Activated CD8-positive, alpha-beta memory T cell treated with anti-CD3 and anti-CD28 coated beads for 4 hours (primary cell): ENCODE results near the gene NOX5.

Experiments used
- DNase-seq, 2 donors: peaks; one replicate each; pipeline ENCODE4 v3.0.0-alpha.2; 2020; ENCODE audit warnings: low read depth in 2 of 2

Gene NOX5

DNA sequence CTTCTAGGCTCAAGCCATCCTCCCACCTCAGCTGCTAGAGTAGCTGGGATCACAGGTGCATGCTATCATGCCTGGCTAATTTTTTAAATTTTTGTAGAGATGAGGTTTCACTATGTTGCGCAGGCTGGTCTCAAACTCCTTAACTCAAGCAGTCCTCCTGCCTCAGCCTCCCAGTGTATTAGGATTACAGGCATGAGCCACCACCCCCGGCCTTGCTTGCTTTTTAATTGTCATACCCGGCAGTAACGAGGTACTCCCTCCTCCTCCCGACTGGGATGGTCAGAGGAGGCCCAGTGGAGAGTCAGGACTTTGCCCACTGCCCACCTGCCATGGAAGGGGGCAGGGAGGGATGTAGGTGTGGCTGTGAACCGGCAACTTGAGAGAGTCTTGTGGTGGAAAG lies 4.5 kb downstream of the NOX5 start:
- no peak for DNase-seq

DNA sequence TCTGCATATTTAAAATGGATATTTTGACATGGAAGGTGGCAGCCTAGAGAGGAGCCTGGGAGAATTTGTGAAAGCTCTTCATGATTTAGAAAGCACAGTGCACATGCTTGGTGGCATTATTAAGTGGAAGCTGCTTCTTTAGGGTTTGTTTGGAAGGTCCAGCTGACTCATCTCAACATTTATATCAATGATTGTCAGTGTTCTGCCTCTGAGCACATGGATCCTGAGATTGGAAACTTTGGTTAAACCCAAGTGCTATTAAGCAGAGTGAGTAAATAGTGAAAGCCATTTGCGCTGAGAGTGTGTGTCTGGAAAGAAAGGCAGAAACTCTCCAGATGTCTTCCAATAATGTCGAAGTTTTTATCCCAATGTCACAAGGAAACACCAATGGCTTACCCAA lies 7.4 kb downstream of the NOX5 start:
- DNase-seq = no peak

DNA sequence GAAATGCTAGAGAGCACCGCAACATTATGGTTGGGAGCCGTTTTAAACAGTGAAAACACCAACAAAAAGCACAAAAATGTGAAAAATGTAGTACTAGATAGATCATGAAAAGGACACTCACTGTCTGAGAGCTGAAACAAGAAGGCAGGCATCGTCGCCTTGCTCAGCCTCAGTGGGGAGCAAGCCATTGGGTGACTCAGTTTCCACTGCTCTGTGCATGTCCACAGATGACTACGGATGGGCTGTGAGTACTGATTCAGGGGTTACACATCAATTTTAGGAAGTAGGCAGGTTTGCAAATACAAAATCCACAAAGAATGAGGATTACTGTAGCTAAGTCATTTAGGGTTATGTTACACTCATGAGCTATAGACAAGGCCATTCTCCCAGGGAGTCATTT lies 10.8 kb downstream of the NOX5 start:
- DNase-seq = no peak

DNA sequence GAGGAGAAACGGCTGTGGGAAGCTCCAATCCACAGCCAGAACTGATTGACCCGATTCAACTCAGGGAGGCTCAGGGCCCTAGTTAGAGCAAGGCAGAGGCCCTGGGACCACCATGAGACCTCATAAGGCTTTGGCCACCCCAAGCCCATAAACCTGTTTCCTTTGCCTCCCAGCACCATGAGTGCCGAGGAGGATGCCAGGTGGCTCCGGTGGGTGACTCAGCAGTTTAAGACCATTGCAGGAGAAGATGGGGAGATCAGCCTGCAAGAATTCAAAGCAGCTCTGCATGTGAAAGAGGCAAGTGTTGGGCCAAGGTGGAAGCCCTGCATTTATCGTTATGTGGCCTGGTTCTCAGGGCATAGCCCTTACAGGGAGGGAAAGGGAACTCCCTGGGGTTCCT lies 11.9 kb downstream of the NOX5 start:
- DNase-seq = no peak

DNA sequence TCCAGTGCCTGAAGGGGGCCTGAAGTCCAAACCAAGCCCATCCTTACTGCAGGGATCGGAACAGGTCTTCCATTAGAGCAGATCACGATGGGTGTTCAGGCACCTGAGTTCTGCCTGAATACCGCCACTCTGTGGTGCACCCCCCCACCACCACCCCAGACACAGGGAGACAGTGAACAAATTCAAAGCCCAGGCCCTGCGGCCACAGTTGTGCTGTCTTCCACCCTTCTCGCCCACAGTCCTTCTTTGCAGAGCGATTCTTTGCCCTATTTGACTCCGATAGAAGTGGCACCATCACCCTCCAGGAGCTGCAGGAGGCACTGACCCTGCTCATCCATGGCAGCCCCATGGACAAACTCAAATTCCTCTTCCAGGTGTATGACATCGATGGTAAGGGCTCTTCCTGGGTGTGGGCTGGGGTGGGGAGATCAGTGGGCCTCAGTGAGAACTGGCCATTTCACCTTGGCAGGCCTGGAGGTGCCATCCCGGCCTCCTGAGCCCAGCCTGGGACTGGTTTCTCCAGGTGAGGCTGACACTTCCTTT lies 13.6 kb downstream of the NOX5 start:
- DNase-seq = no peak

DNA sequence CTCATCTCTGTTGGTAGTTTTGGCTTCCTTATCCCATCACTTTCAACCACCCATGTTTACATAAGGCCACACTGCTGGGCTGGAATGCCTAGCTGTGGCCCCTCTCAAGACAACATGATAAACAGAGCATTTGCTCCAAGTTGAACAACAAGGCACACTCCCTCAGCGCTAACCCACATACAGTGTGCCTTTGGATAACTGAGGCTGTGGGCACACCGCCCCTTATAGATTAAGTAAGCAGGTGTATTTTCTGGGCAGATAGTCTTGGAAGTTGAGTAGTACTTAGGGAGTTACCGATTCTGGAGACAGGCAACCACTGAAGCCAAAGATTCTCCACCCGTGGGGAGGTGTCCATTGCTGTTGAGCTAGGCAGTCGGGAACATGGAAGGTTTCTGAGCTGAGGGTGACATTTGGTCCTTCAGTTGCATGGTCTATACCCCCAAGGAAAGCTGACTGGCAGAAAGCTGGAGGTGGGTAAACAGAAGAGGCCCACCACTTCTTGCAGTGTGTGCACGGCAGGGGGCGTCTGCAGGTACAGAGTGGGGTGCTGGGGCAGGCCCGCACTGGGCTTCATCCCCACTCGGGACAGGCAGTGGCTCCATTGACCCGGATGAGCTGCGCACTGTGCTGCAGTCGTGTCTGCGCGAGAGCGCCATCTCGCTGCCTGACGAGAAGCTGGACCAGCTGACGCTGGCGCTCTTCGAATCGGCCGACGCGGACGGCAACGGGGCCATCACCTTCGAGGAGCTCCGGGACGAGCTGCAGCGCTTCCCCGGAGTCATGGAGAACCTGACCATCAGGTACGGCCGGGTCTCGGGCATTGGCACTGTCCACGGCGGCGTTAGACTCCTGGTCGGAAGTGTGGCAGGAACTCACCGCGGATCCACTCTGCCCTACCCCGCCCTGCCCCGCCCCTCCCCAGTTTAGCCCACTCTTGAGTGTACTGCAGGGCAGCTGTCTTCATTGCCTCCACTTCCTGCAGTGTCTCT lies 16.8 kb downstream of the NOX5 start:
- DNase-seq = no peak

DNA sequence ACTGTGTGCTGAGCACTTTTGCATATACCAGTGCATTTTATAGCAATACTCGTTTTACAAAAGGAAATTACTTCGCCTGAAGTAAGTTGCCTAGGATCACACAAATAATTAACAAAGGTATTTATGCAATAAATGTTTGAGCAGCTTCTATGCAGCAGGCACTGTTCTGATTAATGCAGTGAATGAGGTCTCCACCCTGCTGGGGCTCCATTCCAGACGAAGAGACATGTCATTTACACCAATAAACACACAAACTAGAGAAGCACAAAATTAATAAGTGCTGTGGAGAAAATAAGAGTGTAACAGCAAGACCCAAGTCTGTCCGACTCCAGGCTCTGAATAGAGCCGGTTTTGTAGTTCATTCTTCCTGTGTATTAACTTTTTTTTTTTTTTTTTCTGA lies 17.5 kb downstream of the NOX5 start:
- no peak for DNase-seq

DNA sequence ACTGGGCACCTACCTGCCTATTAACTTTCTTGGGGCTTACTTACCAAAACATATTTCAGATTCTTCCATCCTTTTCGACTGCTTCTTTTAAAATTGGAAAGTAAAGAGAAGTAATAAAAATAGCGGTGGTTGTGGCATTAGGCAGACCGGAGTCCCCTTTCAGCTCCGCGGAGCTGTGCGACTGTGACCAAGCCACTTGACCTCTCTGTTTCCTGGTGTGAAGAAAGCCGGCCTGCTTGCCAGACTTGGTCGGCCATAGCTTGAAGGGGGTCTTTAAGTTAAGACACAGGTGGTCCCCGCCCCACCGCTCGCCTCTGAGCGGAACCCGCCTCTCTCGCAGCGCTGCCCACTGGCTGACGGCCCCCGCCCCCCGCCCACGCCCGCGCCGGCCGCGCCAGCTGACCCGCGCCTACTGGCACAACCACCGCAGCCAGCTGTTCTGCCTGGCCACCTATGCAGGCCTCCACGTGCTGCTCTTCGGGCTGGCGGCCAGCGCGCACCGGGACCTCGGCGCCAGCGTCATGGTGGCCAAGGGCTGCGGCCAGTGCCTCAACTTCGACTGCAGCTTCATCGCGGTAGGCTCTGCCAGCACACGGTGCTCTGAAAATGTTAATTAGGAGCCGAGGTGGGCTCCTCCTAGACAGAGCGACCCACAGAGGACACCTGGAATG lies 18.3 kb downstream of the NOX5 start:
- no peak for DNase-seq

DNA sequence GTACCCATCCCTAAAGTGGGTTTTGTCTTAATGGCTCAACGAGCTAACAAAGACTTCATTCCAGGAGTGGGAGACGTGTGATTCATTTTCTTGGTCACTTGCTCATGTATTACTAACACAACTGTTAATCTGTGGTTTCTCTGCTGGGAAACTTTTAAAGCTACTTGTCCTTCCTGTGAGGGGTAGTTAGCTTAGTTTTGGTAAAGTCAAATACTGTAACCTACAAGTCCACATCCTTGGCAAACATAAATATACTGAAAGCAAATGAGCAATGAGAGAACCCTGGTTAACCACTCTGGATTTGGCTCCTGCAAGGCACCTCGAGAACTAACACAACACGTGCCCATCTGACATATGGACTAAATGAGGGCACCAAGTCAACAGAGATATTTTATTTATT lies 19.9 kb downstream of the NOX5 start:
- no peak for DNase-seq

DNA sequence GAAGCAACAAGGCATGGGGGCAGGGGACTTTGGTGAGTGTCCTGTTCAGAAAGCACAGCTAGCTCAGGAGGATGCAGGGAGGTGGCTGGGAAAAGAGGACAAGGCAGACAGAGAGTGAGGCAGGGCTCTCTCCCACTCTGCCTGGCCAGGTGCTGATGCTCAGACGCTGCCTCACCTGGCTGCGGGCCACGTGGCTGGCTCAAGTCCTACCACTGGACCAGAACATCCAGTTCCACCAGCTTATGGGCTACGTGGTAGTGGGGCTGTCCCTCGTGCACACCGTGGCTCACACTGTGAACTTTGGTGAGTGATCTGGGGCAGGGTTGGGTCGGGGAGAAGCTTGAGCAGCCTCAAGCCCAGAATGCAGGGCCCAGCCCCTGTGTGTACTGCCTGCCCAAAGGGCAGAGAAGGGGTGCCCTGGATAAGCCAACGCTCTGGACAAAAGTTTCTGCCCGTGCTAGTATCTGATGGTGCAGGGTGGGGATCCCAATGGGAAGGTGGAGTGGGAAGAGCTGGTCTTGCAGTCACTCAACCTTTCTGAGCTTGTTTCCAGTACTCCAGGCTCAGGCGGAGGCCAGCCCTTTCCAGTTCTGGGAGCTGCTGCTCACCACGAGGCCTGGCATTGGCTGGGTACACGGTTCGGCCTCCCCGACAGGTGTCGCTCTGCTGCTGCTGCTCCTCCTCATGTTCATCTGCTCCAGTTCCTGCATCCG lies 20.9 kb downstream of the NOX5 start:
- no peak for DNase-seq

DNA sequence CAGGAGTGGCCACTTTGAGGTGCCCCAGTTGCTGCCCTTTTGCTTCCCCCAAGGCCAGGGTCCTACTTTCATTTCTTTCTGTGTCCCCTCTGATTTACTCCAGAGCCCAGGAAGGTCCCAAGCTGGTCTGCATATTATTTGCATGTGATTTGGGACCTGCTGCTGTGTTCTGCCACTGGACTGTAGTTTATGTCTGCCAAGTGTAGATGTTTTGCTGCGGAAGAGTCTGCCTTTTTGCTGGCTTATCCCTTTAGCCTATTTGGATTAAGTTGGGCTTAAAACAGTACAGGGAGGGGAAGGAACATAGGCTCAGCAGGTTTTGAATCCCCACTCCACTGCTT lies 21.4 kb downstream of the NOX5 start:
- no peak for DNase-seq

DNA sequence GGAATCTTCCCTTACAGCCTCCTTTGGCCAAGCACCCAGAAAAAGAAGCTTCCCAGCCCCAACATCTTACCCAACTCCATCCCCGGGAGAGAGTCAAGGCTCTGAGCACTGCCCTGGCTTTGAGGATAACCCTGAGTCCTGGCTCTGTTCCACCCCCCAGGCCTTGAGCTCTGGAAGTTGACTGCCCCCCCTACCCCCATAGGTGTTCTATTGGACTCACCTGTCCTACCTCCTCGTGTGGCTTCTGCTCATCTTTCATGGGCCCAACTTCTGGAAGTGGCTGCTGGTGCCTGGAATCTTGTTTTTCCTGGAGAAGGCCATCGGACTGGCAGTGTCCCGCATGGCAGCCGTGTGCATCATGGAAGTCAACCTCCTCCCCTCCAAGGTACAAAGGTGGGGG lies 22.3 kb downstream of the NOX5 start:
- no peak for DNase-seq

DNA sequence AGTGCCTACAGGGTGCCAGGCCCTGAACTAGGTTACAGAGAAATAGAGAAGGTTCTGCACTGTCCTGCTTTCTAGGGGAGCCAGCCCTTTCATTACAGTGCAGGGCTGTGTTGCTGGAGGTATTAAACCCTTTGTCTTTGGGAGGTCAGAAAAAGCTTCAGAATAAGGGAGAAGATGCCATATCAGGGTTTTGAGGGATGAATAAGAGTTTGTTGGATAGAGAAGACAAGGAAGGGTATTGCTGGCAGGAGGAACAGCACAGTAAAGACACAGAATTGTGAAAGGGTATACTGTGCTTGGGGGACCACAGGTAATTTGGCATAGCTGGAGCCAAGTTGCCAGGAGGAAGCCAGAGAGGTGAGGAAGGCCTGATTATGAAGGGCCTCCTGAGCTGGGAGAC lies 23.0 kb downstream of the NOX5 start:
- DNase-seq = no peak

DNA sequence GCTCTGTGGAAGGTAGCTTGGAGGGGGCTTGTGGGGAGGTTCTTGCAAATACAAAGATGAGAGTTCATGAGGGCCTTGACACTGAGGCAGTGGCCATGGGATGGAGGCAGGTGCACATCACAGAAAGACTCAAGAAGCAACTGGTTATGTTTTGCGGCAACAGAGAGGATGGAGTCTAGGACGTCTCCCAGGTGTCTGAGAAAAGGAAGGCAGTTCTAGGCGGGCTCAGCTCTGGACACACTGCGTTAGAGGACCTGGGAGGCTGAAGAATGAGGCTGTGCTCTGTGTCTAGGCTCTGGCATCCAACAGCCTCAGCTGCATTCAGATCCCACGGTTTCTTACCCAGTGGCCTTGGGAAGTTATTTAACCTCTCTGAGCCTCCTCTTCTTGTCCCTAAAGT lies 23.5 kb downstream of the NOX5 start:
- DNase-seq = no peak

DNA sequence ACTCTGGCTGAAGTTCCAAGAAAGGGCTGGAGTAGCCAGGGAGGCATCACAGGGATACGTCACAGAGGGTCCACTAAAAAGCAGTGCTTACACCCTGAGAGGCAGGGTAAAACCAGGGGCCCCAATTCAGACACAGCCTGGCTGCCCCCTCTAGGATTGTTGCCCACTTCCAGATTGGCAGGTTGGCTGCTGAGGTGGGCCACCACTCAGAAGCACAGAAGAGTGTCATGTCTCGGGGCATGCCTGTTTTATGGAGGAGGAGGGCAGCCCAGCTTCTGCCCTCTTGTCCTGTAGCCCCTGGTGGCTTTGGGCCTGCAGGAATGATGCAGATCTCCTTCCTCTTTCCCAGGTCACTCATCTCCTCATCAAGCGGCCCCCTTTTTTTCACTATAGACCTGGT lies 24.0 kb downstream of the NOX5 start:
- no peak for DNase-seq

DNA sequence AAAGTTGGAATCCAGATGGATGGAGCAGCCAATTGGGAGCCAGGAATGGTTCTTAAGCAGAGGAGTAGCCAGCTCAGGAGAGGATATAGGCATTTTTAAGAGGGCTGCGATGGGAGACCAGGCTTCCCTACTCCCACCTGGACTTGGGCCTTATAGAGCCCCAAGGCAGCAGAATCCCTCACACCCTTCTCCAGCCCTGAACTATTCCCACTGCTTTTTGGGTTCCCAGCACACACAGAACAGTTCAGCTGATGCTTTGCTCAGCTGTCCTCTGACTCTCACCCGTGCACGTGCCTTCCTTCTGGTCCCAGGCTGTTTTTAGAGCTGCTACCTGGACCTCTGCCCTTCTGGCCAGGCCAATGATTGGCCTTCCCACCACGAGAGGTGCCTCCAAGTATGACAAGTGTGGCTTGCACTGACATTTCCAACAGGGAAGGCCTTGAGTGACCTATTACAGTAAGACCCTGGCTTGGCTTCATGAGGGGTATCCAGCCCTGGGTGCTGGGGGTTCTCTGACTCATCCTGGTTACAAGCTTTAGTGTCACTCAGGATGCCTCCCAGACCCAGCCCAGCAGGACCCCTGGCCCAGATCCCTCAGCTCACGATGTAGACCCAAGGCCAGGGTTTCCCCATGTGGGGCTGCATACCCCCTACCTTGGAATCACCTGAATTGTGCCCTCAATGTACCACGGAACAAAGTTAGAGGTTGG lies 25.2 kb downstream of the NOX5 start:
- DNase-seq = no peak

DNA sequence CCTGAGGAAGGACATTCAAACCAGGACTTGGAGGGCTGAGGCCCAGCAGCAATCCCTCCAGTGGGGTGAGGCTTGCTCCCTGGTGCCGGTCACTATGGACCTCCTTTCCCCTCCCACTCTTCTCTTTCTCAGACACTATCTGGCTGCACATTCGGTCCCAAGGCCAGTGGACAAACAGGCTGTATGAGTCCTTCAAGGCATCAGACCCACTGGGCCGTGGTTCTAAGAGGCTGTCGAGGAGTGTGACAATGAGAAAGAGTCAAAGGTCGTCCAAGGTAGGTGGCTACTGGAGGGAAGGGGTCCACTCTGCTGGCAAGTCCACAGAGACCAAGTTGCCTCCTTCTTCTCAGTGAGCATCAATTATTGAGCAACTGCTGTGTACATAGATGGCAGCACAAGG lies 28.0 kb downstream of the NOX5 start:
- DNase-seq = no peak

DNA sequence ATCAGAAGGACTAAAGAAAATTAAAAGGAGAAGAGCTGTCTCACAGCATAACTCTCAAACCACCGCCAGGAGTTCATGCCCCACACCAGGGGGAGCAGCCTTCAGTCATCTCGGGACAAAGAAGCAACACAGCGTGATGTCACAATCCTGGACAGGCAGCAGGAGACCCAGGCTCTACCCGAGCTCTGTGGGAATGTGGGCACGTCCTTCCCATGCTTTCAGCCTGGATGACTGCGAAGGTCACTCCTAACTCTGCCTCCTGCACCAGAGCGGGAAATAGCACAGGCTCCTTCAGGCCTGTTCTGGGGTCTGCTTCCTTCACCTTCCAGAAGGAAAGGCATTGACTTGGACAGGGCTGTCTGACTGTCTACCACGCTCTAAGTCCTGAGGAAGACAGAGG lies 31.3 kb downstream of the NOX5 start:
- no peak for DNase-seq

DNA sequence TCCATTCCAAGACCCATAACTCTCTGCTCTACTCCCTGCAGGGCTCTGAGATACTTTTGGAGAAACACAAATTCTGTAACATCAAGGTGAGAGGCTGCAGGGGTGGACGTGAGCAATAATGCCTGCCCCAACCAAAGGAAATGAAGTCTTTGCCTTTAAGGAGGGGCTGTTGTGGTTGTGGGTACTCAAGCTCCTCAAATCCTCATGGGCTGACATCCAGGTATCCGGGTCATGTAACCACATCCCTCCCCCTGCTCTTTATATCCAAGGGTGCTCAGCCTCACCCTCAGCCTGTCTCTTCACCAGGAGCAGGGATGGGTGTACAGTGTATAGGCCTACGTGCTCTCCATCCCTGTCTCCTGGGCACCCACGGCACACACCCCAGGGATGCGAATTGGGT lies 32.3 kb downstream of the NOX5 start:
- no peak for DNase-seq

DNA sequence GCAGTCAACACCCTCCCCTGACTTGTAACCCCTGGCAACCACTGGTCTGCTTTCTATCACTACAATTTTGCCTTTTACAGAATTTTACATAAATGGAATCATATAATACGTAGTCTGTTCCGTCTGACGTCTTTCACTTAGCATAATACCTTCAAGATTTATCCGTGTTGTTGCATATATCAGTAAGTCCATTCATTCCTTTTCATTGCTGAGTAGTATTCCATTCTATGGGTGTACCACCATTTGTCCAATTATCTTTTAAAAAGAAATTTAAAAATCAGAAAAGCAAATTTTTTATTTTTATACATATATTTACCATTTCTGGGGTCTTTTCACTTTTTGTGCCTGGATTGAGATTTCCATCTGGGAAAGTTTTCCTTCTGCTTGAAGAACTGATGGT lies 35.5 kb downstream of the NOX5 start:
- no peak for DNase-seq

DNA sequence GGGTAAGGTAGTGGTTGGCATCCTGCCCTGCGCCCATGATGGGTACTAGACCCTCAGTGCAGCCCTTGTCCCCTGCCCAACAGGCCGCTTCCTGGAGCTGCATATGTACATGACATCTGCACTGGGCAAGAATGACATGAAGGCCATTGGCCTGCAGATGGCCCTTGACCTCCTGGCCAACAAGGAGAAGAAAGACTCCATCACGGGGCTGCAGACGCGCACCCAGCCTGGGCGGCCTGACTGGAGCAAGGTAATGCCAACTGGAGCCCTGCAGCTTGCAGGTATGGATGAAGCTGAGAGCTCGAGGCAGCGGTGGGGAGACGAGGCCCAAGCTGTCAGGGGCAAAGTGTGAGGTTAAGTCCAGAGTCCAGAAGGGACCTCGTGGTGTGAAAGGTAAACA lies 40.8 kb downstream of the NOX5 start:
- no peak for DNase-seq

DNA sequence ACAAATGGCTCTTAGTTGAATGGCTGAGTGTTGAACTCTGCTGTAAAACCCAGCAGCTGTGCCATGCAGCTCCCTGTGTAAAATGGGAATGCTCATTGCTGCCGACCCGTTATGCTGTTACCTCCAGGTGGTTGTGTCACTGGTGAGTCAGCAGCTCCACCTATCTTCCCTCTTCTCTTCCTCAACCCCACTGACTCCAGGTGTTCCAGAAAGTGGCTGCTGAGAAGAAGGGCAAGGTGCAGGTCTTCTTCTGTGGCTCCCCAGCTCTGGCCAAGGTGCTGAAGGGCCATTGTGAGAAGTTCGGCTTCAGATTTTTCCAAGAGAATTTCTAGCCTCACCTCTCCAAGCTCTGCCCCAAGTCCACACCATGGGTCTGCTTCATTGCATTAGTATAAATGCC lies 41.9 kb downstream of the NOX5 start:
- DNase-seq = no peak
